GM23338 (cell line): ENCODE data around the gene ERC2. TPM values are rescaled to one million over a fixed set of nuclear protein-coding genes. Genes with fewer than 3 reads are reported as not detected.
A peak's percentile ranks its signal among the peaks of the same experiment; 100 is the strongest.

Experiments used
- ATAC-seq: fragments of 200-7000 bp; cut with Tn5 transposase; 3 replicates; pipeline ENCODE4 v1.9.1; 2020
- DNase-seq: peaks from one replicate; pipeline ENCODE4 v3.0.0-alpha.2; 2015; ENCODE audit warnings: low spot score
- H2AFZ ChIP-seq: fragments of 200-600 bp; sonication (generic); 2 replicates; pipeline ENCODE4 v1.8.0; 2016; ENCODE audit warnings: antibody characterized with exemption, mild to moderate bottlenecking, moderate library complexity
- H3F3A ChIP-seq: fragments of 200-600 bp; sonication (generic); replicated peaks from 2 replicates; pipeline ENCODE4 v1.8.0; 2017; ENCODE audit warnings: antibody characterized with exemption, mixed run types, low read depth
- H3K27ac ChIP-seq: fragments of 200-600 bp; sonication (generic); 2 replicates; pipeline ENCODE4 v1.6.1; 2016; ENCODE audit warnings: low read depth
- H3K27me3 ChIP-seq: fragments of 200-600 bp; sonication (generic); 2 replicates; pipeline ENCODE4 v1.8.0; 2016; ENCODE audit warnings: mild to moderate bottlenecking, mixed run types, moderate library complexity; ENCODE audit not compliant: insufficient read depth
- H3K36me3 ChIP-seq: fragments of 200-600 bp; sonication (generic); 2 replicates; pipeline ENCODE4 v1.8.0; 2016; ENCODE audit warnings: mild to moderate bottlenecking; ENCODE audit not compliant: insufficient read depth
- H3K4me1 ChIP-seq: fragments of 200-600 bp; sonication (generic); 2 replicates; pipeline ENCODE4 v1.8.0; 2016; ENCODE audit warnings: mild to moderate bottlenecking, moderate library complexity; ENCODE audit not compliant: insufficient read depth
- H3K4me2 ChIP-seq: fragments of 200-600 bp; sonication (generic); 2 replicates; pipeline ENCODE4 v1.7.1; 2017; ENCODE audit warnings: mixed run types
- H3K4me3 ChIP-seq: fragments of 200-600 bp; sonication (generic); 2 replicates; pipeline ENCODE4 v1.6.1; 2016; ENCODE audit warnings: mixed run types
- H3K79me2 ChIP-seq: fragments of 200-600 bp; sonication (generic); replicated peaks from 2 replicates; pipeline ENCODE4 v1.8.0; 2017; ENCODE audit warnings: mild to moderate bottlenecking; ENCODE audit not compliant: insufficient read depth
- H3K9me2 ChIP-seq: fragments of 200-600 bp; sonication (generic); 2 replicates; pipeline ENCODE4 v1.8.0; 2017; ENCODE audit not compliant: insufficient read depth
- H4K20me1 ChIP-seq: fragments of 200-600 bp; sonication (generic); replicated peaks from 2 replicates; pipeline ENCODE4 v1.8.0; 2017; ENCODE audit warnings: mild to moderate bottlenecking; ENCODE audit not compliant: insufficient read depth
- H3K27ac Mint-ChIP-seq: 2 replicates; pipeline ENCODE4 v1.8.0; 2020; ENCODE audit warnings: inconsistent platforms, mild to moderate bottlenecking, moderate library complexity, mixed read lengths
- H3K27me3 Mint-ChIP-seq: 3 replicates; pipeline ENCODE4 v1.8.0; 2022; ENCODE audit warnings: low read depth, mild to moderate bottlenecking, moderate library complexity, mixed read lengths, inconsistent platforms; ENCODE audit not compliant: insufficient read depth, poor library complexity
- H3K36me3 Mint-ChIP-seq: 3 replicates; pipeline ENCODE4 v1.8.0; 2021; ENCODE audit warnings: low read depth, mild to moderate bottlenecking, inconsistent platforms, moderate library complexity, mixed read lengths
- H3K4me1 Mint-ChIP-seq: 3 replicates; pipeline ENCODE4 v1.8.0; 2020; ENCODE audit warnings: mild to moderate bottlenecking, inconsistent platforms, mixed read lengths
- H3K4me3 Mint-ChIP-seq: 3 replicates; pipeline ENCODE4 v1.8.0; 2021; ENCODE audit warnings: moderate library complexity, mild to moderate bottlenecking, inconsistent platforms, mixed read lengths
- H3K9me3 Mint-ChIP-seq: 3 replicates; pipeline ENCODE4 v1.8.0; 2020; ENCODE audit warnings: moderate library complexity, mild to moderate bottlenecking, inconsistent platforms, mixed read lengths
- EZH2phosphoT487 ChIP-seq: fragments of 200-600 bp; sonication (generic); IDR thresholded peaks from one replicate; pipeline ENCODE4 v1.8.1; 2018; ENCODE audit warnings: antibody characterized with exemption; ENCODE audit not compliant: unreplicated experiment
- JUNB ChIP-seq: IDR thresholded peaks from one replicate; pipeline ENCODE4 v1.6.1; 2016; ENCODE audit warnings: antibody characterized with exemption; ENCODE audit not compliant: unreplicated experiment
- POLR2AphosphoS5 ChIP-seq: IDR thresholded peaks from 2 replicates; pipeline ENCODE4 v1.6.1; 2016; ENCODE audit warnings: antibody characterized with exemption, low read depth
- ZNF114 ChIP-seq: fragments of 250-450 bp; sonication (Bioruptor Pico); IDR thresholded peaks from 2 replicates; pipeline ENCODE4 v1.5.0; 2020; ENCODE audit warnings: mild to moderate bottlenecking, moderate library complexity
- ZNF331 ChIP-seq: fragments of 250-450 bp; sonication (Bioruptor Pico); IDR thresholded peaks from 2 replicates; pipeline ENCODE4 v1.5.0; 2020; ENCODE audit warnings: low read depth, mild to moderate bottlenecking, moderate library complexity
- ZNF462 ChIP-seq: fragments of 250-450 bp; sonication (Bioruptor Pico); IDR thresholded peaks from 2 replicates; pipeline ENCODE4 v1.5.0; 2020; ENCODE audit warnings: mild to moderate bottlenecking, moderate library complexity
- polyA plus RNA-seq: library from polyadenylated mRNA; unstranded; fragments of >200 nt; fragmentation: Nextera tagmentation; extraction: Ambion mirVana; gene quantifications from 2 replicates; pipeline ENCODE4 v1.2.1, GENCODE V29; 2016
- total RNA-seq: library from RNA; depleted of rRNA; stranded (reverse); fragments of >200 nt; shearing (Covaris generic); gene quantifications from 2 replicates; pipeline ENCODE4 v1.2.3, GENCODE V29; 2014
- TF ChIP-seq, protein P1 (sequence below), 2 experiments: fragments of 200-600 bp in 1 of 2; sonication (generic) in 1 of 2; conservative IDR thresholded peaks; 2 replicates each; pipeline versions ENCODE4 v1.5.1 to v1.6.1; 2016 to 2017; ENCODE audit warnings: antibody characterized with exemption in 2 of 2, low read depth in 2 of 2, mild to moderate bottlenecking in 2 of 2, moderate library complexity in 1 of 2

The ERC2 gene
- total and polyA plus RNA-seq, 2 experiments from 2014 or later: 11.8 to 13.7 TPM

GRCh38 chr3:56459104-56459496 is 9.2 kb downstream of the ERC2 start (continued):
- no peak for TF ChIP-seq ZNF462 (CRISPR knock-in tag)
- no peak for TF ChIP-seq POLR2AphosphoS5

GRCh38 chr3:56458496-56459103 is 9.7 kb downstream of the ERC2 start:
- no peaks in the 10 kb centered on the region for H3K27me3 ChIP-seq
- peaks cover 4% of the 10 kb centered on the region for H3K27me3 Mint-ChIP-seq
- ATAC-seq: no peak; the same call in 2 of the 3 replicates
- no peaks in the 10 kb centered on the region for H3K36me3 Mint-ChIP-seq
- peaks cover 50% of the 10 kb centered on the region for H3K79me2 ChIP-seq
- H3K9me3 Mint-ChIP-seq: no peaks in the 10 kb centered on the region
- H3K4me1 Mint-ChIP-seq: peaks cover 23% of the 10 kb centered on the region
- peak overlapping the region; percentile 52; the same call in 1 of the 2 replicates for H3K4me2 ChIP-seq
- no peak overlapping the region for H3K27ac Mint-ChIP-seq
- no peaks in the 10 kb centered on the region for H3K36me3 ChIP-seq
- H3K4me3 ChIP-seq: no peak overlapping the region
- no peak for DNase-seq
- 0 out of 2 replicates have a peak, but pooled peaks cover 9% of the 10 kb centered on the region for H3K9me2 ChIP-seq
- H3F3A ChIP-seq: no peaks in the 10 kb centered on the region
- H3K4me1 ChIP-seq: peaks cover 29% of the 10 kb centered on the region
- 0 out of 2 replicates have a peak overlapping the region, but pooled peaks have one; percentile 3 for H3K27ac ChIP-seq
- no peak overlapping the region for H3K4me3 Mint-ChIP-seq
- H4K20me1 ChIP-seq: peaks cover 6% of the 10 kb centered on the region; the same call in 1 of the 2 replicates
- no peak overlapping the region for H2AFZ ChIP-seq
- TF ChIP-seq ZNF462 (CRISPR knock-in tag): no peak
- TF ChIP-seq, protein P1, sequence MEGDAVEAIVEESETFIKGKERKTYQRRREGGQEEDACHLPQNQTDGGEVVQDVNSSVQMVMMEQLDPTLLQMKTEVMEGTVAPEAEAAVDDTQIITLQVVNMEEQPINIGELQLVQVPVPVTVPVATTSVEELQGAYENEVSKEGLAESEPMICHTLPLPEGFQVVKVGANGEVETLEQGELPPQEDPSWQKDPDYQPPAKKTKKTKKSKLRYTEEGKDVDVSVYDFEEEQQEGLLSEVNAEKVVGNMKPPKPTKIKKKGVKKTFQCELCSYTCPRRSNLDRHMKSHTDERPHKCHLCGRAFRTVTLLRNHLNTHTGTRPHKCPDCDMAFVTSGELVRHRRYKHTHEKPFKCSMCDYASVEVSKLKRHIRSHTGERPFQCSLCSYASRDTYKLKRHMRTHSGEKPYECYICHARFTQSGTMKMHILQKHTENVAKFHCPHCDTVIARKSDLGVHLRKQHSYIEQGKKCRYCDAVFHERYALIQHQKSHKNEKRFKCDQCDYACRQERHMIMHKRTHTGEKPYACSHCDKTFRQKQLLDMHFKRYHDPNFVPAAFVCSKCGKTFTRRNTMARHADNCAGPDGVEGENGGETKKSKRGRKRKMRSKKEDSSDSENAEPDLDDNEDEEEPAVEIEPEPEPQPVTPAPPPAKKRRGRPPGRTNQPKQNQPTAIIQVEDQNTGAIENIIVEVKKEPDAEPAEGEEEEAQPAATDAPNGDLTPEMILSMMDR (conservative IDR thresholded peaks at IDR 0.05; ENCODE audit: low read depth in 2 of 2): no peak
- TF ChIP-seq ZNF331 (CRISPR knock-in tag): no peak
- no peak for TF ChIP-seq ZNF114 (CRISPR knock-in tag)
- TF ChIP-seq EZH2phosphoT487: no peak
- TF ChIP-seq JUNB: no peak
- TF ChIP-seq POLR2AphosphoS5: no peak
